Transverse colon (tissue), 4 donors: ENCODE measurements around the gene PLPPR3. TPM values are rescaled to one million over a fixed set of nuclear protein-coding genes. Genes with fewer than 3 reads are reported as not detected.

Source experiments
- DNase-seq: peaks from one replicate; pipeline ENCODE4 v3.0.0-alpha.2; 2019
- H3K27ac ChIP-seq, 4 donors: fragments of 200-600 bp; sonication (generic); 2 replicates each; pipeline ENCODE4 v1.5.1; 2016 to 2018; ENCODE audit warnings: inconsistent platforms in 4 of 4
- H3K27me3 ChIP-seq: fragments of 200-600 bp; sonication (generic); 2 replicates; pipeline ENCODE4 v1.5.1; 2017; ENCODE audit warnings: inconsistent platforms
- H3K36me3 ChIP-seq, 4 donors: fragments of 200-600 bp; sonication (generic); 2 replicates each; pipeline ENCODE4 v1.5.1; 2017 to 2019; ENCODE audit warnings: inconsistent platforms in 4 of 4
- H3K4me1 ChIP-seq, 4 donors: fragments of 200-600 bp; sonication (generic); 2 replicates each; pipeline ENCODE4 v1.5.1; 2017 to 2020; ENCODE audit warnings: inconsistent platforms in 4 of 4
- H3K4me3 ChIP-seq, 4 donors: fragments of 200-600 bp; sonication (generic); 1 replicate in 1 of 4; 2 replicates in 3 of 4; pipeline versions ENCODE4 v1.5.1 to v1.6.1; 2017 to 2019; ENCODE audit warnings: inconsistent platforms in 4 of 4
- H3K9me3 ChIP-seq, 2 donors: fragments of 200-600 bp; sonication (generic); 2 replicates each; pipeline ENCODE4 v1.5.1; 2017 to 2019; ENCODE audit warnings: inconsistent platforms in 2 of 2
- EP300 ChIP-seq: sonication (generic); formaldehyde crosslinking; IDR thresholded peaks from one replicate; pipeline ENCODE4 v1.6.1; 2017; ENCODE audit warnings: antibody characterized with exemption, low read depth
- POLR2A ChIP-seq: fragments of 450-650 bp; IDR thresholded peaks from one replicate; pipeline ENCODE4 v1.6.1; 2016; ENCODE audit warnings: antibody characterized with exemption, mild to moderate bottlenecking, moderate library complexity
- POLR2AphosphoS5 ChIP-seq, 3 donors: sonication (generic); formaldehyde crosslinking; IDR thresholded peaks; one replicate each; pipeline ENCODE4 v1.6.1; 2016; ENCODE audit warnings: antibody characterized with exemption in 3 of 3
- WGBS, 2 donors: methylation state at CpG; one replicate each; pipeline ENCODE4 v1.1.5; 2018; ENCODE audit warnings: low coverage in 1 of 2; 5-methylcytosine and 5-hydroxymethylcytosine counted together
- in situ Hi-C, 4 donors: fragments of 200-750 bp; cut with MboI; loops; one replicate each; pipeline versions ENCODE4 v1.15.0 to v1.15.1; 2017; ENCODE audit warnings: low sequenced_read_pairs in 3 of 4, low pct_ligation_motif_present in 1 of 4, low pct_unique_long_range_greater_than_20kb in 1 of 4
- intact Hi-C: fragments of 100-400 bp; cut with DNase I; formaldehyde crosslinking; loops from one replicate; pipeline ENCODE4 v1.15.1; 2023; ENCODE audit warnings: low total_unique reads
- total RNA-seq, 4 donors: library from RNA; depleted of rRNA; stranded (reverse); fragments of >200 nt; gene quantifications; one replicate each; pipeline ENCODE4 v1.1.0, GENCODE V29; 2016
- TF ChIP-seq, protein P1 (sequence below), 5 experiments: fragments of 200-600 bp in 3 of 5; fragments of 450-650 bp in 2 of 5; sonication (generic) in 3 of 5; IDR thresholded peaks; 1 replicate in 2 of 5; 2 replicates in 3 of 5; pipeline ENCODE4 v1.5.1; 2016 to 2017; ENCODE audit warnings: antibody characterized with exemption in 5 of 5, inconsistent platforms in 3 of 5, mild to moderate bottlenecking in 2 of 5, moderate library complexity in 1 of 5

PLPPR3 gene, protein sequence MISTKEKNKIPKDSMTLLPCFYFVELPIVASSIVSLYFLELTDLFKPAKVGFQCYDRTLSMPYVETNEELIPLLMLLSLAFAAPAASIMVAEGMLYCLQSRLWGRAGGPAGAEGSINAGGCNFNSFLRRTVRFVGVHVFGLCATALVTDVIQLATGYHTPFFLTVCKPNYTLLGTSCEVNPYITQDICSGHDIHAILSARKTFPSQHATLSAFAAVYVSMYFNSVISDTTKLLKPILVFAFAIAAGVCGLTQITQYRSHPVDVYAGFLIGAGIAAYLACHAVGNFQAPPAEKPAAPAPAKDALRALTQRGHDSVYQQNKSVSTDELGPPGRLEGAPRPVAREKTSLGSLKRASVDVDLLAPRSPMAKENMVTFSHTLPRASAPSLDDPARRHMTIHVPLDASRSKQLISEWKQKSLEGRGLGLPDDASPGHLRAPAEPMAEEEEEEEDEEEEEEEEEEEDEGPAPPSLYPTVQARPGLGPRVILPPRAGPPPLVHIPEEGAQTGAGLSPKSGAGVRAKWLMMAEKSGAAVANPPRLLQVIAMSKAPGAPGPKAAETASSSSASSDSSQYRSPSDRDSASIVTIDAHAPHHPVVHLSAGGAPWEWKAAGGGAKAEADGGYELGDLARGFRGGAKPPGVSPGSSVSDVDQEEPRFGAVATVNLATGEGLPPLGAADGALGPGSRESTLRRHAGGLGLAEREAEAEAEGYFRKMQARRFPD
- total RNA-seq: not detected

DNA sequence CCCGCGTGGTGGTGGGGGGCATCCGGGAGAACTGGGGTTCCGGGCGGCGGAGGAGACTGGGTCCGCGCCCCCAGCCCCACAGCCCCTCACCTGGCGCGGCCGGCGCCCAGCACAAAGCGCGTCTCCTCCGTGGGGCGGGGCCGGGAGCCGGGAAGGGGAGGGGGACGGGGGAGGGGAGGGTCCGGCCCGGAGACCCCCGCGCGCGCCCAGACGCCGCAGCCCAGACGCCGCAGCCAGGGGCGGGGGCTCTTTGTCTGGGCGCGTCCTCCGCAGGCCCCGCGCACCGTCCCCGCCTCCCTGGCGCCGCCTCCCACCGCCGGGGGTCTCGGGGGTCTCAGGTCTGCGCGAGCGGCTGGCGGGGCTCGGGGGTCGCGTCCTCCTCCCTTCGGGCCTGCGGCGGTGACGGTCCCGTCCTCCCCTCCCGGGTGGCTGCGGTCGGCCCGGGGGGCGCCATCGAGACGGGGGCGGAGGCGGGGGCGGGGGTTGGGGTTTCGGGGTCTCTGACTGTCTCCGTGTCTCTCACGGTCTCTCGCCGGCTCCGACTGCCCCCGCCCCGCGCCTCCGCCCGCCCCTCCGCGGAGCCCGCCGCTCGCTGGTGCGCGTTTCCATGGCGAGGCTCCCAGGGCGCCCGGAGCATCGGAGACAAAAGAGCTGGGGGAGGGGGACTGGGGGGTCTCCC, at the start of gene PLPPR3:
Gene PLPPR3 (minus strand): TSS at position 131 of the 679 bp plus-strand sequence. CDS start 396 bp downstream, outside the sequence.
- Histone ChIP-seq H3K4me1 (peaks cover 0 to 16% (median 14%) of the 10 kb centered on the region in 4 donors), H3K4me3 (peak within 1 kb of the TSS in 3 of 4 donors; percentile 14 to 40 (median 24)), H3K27me3 (peaks cover 57% of the 10 kb centered on the region), H3K27ac (no peak within 1 kb of the TSS), H3K36me3 (no peaks in the 10 kb centered on the region), H3K9me3 (no peaks in the 10 kb centered on the region)
- DNase-seq: no peak
- TF ChIP-seq EP300 (no peak), POLR2AphosphoS5 (IDR thresholded peaks at IDR 0.05) (no peak), POLR2A (no peak)
- TF ChIP-seq, protein P1, sequence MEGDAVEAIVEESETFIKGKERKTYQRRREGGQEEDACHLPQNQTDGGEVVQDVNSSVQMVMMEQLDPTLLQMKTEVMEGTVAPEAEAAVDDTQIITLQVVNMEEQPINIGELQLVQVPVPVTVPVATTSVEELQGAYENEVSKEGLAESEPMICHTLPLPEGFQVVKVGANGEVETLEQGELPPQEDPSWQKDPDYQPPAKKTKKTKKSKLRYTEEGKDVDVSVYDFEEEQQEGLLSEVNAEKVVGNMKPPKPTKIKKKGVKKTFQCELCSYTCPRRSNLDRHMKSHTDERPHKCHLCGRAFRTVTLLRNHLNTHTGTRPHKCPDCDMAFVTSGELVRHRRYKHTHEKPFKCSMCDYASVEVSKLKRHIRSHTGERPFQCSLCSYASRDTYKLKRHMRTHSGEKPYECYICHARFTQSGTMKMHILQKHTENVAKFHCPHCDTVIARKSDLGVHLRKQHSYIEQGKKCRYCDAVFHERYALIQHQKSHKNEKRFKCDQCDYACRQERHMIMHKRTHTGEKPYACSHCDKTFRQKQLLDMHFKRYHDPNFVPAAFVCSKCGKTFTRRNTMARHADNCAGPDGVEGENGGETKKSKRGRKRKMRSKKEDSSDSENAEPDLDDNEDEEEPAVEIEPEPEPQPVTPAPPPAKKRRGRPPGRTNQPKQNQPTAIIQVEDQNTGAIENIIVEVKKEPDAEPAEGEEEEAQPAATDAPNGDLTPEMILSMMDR (IDR thresholded peaks at IDR 0.05): no peak
- 15% methylated on average over 17 of the region's 86 CpGs; no CpG with 5 or more reads in 1 of the 2 donors for WGBS, 2 donors
- in situ Hi-C loops: no loop called here
- intact Hi-C loops: no loop called here

DNA sequence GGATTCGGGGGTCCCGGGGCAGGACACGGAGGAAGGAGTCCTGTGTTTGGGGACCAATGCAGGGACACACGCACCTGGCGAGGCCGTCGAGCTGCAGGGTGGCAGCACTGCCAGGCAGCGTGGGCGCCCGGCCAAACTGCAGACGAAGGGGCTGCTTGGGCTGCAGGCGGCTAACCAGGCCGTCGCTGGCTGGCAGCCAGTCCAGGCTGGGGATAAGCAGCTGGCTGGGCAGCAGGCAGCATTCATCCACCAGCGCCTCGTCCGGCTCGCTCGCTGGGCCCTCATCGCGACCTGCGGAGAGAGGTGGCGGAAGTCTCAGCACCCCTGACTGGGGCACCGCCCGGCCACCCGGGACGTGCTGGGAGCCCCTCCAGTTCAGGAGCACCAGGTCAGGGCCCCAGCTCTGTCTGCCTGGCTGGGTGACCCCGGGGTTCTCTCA, 49.2 kb upstream of the PLPPR3 start:
- intact Hi-C loops (no loop called here), in situ Hi-C loops (loop anchor here in 1 of 4 donors (25.0 kb wide), 1 partner anchor 116 kb away; the partner anchor contains the start of gene WDR18)
- Histone ChIP-seq H3K9me3 (no peaks in the 10 kb centered on the region), H3K27ac (peak overlapping the region; percentile 34 to 89 (median 64)), H3K36me3 (peaks cover 0 to 11% (median 2%) of the 10 kb centered on the region in 4 donors), H3K4me3 (no peak overlapping the region), H3K27me3 (no peaks in the 10 kb centered on the region), H3K4me1 (peaks cover 12 to 25% (median 18%) of the 10 kb centered on the region in 4 donors)
- peak in 1 of 3 donors; percentile 7 for TF ChIP-seq POLR2AphosphoS5 (IDR thresholded peaks at IDR 0.05)
- no peak for TF ChIP-seq EP300
- TF ChIP-seq POLR2A: no peak
- TF ChIP-seq, protein P1 (IDR thresholded peaks at IDR 0.05): no peak
- DNase-seq: no peak
- 63 to 80% methylated on average over 2 to 27 of the region's 28 CpGs for WGBS, 2 donors

DNA sequence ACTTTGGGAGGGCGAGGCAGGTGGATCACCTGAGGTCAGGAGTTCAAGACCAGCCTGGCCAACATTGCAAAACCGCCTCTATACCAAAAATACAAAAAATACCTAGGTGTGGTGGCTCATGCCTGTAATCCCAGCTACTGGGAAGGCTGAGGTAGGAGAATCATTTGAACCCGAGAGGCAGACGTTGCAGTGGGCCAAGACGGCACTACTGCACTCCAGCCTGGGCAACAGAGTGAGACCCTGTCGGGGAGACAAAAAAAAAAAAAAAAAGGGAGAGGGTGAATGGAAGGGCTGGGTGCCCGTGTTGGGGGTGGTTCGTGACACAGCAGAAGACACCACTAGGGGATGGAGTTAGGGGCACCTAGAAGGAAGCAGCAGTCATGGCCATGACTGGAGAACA, 48.6 kb upstream of the PLPPR3 start:
- Histone ChIP-seq H3K4me3 (no peak overlapping the region), H3K27ac (peak overlapping the region; percentile 66 to 89 (median 78)), H3K4me1 (peaks cover 12 to 25% (median 18%) of the 10 kb centered on the region in 4 donors), H3K36me3 (peaks cover 0 to 5% (median 0%) of the 10 kb centered on the region in 4 donors), H3K27me3 (no peaks in the 10 kb centered on the region), H3K9me3 (no peaks in the 10 kb centered on the region)
- 87 to 89% methylated on average over 4 to 8 of the region's 8 CpGs for WGBS, 2 donors
- in situ Hi-C loops (loop anchor here in 1 of 4 donors (25.0 kb wide), 1 partner anchor 117 kb away; the partner anchor contains the start of gene WDR18), intact Hi-C loops (no loop called here)
- TF ChIP-seq, protein P1 (IDR thresholded peaks at IDR 0.05): no peak
- TF ChIP-seq POLR2A (no peak), EP300 (no peak), POLR2AphosphoS5 (IDR thresholded peaks at IDR 0.05) (no peak)
- no peak for DNase-seq
